ENCODE data around the gene FIS1.

- TF ChIP-seq, protein P1, sequence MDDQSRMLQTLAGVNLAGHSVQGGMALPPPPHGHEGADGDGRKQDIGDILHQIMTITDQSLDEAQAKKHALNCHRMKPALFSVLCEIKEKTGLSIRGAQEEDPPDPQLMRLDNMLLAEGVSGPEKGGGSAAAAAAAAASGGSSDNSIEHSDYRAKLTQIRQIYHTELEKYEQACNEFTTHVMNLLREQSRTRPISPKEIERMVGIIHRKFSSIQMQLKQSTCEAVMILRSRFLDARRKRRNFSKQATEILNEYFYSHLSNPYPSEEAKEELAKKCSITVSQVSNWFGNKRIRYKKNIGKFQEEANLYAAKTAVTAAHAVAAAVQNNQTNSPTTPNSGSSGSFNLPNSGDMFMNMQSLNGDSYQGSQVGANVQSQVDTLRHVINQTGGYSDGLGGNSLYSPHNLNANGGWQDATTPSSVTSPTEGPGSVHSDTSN (IDR thresholded peaks at IDR 0.05), result no peak
- TF ChIP-seq RAD21 (IDR thresholded peaks at IDR 0.05; ENCODE audit: low read length) (no peak), CTCF (IDR thresholded peaks at IDR 0.05) (no peak), MAX (IDR thresholded peaks at IDR 0.05; ENCODE audit: low read depth) (no peak), SMC3 (IDR thresholded peaks at IDR 0.05; ENCODE audit: low read depth, low read length) (no peak), RFX5 (IDR thresholded peaks at IDR 0.05; ENCODE audit: low read length) (no peak), MXI1 (IDR thresholded peaks at IDR 0.05; ENCODE audit: low read depth, low read length) (no peak)
These were observed 19.2 kb downstream of the FIS1 start for GRCh38 chr7:101225650-101226049.

Data from SK-N-SH (cell line).